Limb (tissue), 2 donors: ENCODE data around the gene PTPN1.
"Not testable (repeated sequence)": the region's sequence is repeated elsewhere in the genome, so short reads cannot be mapped to it uniquely, and the experiment has no call there.

Source experiments
- DNase-seq, 2 donors: peaks; one replicate each; pipeline ENCODE4 v3.0.0-alpha.2; 2016; ENCODE audit errors: extremely low spot score in 2 of 2

Gene PTPN1

DNA sequence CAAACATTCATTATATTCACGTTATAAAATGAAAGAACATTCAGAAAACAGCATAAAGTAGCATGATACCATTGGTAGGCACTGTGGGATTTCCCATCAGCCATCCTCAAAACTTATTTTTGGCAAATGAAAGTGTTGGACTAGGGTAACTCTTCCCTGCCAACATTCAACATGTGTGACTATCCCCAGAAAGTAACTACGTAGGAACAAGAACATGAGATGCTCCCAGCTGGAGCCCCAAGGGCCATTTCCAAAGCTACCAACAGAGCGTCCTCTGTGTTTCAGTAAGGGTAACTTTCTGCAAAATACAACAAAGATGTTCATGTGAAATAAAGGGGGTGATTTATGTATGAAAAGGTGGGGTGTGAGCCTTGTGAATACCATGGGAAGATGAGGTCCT is 28.4 kb upstream of the PTPN1 start:
- DNase-seq, result no peak

DNA sequence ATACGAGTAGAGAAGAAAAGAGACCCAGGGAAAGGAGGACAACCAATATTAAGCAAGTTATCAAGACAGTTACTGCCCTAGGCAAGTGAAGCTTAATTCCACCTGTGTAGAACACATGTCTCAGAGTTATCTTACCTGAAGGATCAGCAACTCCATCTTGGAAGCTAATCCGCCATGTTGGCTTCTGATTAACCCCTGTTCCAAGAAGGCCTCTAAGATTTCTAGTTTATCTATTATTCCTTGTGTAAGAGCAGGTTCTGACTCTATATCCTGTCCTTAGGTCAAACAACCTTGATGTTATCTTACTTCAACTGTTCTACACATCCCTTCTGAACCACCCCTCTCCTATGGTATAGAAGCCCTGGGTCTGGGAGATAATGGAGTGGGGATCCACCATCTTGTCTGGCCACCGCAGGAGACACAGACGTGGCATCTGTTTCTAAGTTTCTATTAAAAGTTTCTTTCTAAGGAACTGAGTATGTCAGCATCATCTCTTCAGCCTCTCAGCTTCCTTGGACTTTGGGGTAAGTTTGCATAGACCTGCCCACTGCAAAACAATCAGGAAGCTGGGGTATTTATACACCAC is 27.7 kb upstream of the PTPN1 start:
- DNase-seq, result no peak

DNA sequence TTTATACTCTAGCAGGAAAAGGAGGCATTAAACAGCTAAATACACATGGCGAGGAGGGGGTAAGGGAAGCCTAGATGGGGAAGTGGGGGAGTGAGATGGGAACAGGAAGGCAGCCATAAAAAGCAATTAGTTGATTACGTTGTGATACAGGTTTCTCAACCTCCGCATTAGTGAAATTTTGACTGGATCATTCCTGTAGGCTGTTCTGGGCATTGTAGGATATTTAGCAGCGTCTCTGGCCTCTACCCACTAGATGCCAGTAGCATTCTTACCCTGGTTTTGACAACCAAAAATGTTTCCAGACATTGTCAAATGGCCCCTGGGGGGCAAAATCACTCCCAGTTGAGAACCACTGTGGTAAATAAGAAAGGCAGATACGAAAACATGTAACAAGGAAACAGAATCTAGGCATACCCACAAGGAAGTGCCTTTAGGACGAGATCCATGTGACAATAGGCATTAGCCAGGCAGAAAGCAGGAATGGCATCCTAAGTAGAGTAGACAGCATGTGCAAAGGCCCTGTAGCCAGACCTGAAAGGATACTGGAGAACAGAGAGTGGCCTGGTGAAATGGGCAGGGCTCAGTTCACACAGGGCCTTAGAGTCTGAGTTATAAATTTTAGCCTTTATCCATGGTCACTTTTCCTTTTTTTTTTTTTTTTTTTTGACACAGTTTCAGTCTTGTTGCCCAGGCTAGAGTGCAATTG is 25.8 kb upstream of the PTPN1 start:
- DNase-seq, result no peak

DNA sequence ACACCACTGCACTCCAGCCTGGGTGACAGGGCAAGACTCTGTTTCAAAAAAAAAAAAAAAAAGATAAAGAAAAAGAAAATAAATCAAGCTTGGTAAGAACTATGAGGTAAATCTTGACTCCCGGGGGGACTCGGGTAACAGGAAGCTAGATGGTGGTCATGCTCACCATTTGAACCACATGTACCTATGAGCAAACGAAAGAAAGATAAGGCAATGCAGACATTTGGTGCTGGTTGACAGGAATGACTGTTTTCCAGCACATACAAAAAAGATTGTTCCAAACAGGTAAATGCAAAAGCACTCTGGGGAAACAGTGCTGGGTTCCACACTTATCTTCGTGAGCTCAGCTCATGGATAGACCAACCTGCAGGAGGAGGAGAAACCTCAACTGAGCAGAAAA is 22.8 kb upstream of the PTPN1 start:
- no peak for DNase-seq

DNA sequence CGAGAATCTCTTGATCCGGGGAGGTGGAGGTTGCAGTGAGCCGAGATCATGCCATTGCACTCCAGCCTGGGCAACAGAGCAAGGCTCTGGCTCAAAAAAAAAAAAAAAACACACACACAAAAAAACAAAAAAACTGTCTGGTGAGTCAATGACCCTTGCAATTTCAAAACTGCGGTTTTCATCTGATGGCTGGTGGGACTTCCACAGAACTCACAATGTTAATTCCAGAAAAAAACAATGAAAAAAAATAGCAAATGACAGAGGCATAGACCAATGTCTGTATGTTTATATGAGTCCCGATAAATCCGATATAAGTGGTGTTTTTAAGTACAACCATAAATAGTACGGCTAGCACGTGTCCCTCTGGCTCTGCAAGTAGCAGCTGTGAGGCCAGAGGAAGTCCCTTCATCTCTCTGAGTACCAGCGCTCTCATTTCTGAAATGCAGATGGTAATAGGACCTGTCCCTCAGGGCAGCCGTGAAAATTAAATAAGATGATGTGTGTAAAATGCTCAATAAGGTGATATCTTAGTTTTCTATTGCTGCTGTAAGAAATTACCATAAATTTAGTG is 21.9 kb upstream of the PTPN1 start:
- DNase-seq, result no peak

DNA sequence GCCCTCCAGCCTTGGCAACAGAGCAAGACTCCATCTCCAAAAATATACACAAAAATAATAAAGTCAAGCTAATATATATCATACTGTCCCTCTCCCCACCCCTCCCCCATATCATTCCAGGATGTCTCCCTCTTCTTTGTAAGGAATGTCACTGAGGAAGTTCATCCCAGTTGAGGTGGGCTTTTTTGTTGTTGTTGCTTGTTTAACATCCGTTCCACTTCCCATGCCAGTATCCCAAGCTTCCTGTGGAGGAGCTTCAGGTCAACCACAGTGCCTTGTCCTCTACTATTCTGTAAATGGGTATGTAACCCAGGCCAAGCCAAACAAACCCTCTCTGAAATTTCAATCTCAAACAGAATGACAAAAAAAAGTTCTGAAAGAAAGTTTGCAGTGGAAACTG is 19.0 kb upstream of the PTPN1 start:
- no peak for DNase-seq

DNA sequence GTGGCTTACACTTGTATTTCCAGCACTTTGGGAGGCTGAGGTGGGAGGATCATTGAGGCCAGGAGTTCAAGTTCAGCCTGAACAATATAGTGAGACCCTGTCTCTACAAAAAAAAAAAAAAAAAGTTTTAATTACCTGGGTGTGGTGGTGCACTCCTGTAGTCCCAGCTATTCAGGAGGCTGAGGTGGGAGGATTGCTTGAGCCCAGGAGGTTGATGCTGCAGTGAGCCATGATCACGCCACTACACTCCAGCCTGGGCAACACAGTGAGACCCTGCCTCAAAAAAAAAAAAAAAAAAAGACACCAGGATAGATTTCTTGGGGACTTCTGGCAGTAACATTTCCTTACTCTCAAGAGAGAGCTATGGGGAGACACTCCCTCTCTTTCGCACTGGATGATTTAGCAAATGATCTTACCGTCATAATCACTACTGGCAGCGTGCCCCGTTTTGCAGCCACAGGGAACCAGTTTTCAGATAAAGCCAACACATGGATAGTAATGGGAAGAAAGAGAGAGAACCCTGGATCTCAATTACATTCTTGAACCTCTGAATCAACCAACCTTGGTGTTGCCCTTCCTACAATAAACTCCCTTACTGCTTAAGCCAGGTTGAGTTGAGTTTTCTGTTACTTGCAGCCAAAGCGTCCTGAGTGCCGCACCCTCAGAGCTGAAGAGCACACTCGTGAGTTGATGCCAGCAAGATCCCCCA is 18.1 kb upstream of the PTPN1 start:
- DNase-seq, result no peak

DNA sequence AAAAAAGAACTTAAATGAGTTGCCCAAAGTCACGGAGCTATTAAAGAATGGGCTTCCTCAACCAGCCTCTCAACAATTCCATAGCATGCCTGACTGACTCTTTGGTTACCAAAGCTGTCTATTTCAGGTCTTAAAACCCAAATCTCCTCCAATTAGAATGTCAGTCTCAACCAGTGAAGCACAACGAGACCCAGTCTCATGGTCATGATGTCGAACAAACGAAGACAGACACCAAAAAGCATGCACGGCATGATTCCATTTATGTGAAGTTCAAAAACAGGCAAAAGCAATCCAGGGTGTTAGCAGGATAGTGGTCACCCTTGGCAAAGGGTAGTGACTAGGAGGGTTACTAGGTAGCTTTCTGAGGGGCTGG is 16.3 kb upstream of the PTPN1 start:
- DNase-seq, result no peak

DNA sequence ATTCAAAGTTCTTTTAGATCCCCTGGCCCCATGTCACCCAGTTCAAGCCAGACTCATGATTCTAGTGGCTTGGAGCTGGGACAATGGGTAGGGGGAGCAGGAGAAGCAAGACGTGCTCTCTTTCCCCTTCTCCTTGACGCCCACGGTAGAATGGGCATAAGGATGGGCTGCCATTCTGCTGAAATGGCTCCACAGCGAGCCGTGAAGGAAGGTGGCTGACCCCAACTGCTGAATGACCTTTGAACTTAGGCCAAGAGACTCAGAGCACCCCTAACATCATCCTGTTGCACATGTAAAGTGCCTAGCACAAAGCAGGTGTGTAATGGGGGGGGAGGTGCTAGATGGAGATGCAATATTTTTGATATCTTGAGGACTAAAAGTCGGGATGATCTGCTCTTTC is 15.8 kb upstream of the PTPN1 start:
- no peak for DNase-seq

DNA sequence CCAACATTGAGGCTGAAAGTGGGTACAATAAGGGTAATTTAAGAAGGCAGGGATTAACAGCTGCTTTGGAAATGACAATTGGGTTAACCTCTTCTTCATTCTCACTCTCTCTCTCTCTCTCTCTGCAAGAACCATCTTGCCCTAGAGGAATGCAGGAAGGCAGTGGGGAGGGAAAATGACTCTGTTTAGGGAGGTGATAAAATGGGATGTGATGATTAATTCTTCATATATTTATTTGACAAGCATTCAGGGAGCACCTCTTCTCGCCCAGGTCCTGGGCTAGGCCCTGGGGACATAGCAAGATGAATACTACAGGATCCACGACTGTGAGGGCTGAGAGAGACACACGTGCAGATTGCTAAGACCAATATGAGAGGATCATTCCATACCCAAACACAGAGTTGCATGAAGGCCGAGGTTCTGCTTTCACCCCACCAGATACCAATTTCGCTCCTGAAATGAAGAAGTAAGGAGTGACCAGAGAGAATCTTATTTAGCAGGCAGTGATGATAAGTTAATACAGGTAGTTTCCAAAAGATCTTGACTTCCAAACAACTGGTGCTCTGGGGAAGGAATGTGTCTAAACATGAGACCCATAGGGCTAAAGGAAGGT is 13.3 kb upstream of the PTPN1 start:
- DNase-seq, result no peak

DNA sequence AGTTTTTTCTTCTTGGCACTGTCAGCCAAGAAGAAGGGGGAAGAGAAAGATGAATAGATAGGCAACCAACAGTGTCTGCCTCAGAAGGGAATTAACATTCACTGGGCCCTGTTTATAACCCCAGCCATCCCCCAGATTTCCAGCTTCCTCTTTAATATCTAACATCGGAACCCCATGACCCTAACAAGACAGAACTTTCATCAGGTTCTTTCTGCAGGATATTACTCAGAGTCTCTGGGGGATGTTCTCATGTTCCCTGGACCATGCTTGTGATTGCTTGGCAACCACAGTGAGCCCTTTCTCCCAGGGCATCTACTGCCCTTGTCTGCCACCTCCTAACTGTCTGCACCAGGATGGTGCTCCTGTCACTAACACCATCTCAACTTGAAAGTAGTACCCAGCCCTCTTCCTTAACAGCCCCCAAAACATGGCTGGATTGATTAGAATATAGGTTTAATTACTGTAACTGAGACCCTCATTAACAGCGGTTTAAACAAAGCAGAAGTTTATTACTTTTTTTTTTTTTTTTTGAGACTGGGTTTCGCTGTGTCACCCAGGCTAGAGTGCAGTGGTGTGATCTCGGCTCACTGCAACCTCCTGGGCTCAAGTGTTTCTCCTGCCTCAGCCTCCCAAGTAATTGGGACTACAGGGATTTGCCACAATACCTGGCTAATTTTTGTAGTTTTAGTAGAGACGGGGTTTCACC is 12.0 kb upstream of the PTPN1 start:
- no peak for DNase-seq

DNA sequence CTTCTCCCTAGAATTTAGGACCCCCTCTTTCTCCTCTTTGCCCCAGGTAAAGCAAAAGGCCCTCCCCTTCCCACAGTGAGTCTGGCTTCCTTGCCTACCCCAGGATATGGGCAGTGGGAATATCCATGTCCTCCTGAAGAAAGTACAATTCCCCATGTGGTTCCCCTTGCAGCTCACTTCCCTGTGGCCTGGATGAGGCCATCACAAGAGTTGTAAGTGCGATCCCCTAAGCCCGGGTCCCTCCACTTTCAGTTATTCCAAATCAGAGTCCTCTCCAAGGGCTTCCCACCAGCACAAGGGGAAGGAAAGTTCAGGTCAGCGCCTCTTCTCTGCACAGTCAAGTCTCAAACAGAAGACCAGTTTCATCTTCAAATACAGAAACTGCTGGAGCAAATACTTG is 10.2 kb upstream of the PTPN1 start:
- DNase-seq, result no peak

DNA sequence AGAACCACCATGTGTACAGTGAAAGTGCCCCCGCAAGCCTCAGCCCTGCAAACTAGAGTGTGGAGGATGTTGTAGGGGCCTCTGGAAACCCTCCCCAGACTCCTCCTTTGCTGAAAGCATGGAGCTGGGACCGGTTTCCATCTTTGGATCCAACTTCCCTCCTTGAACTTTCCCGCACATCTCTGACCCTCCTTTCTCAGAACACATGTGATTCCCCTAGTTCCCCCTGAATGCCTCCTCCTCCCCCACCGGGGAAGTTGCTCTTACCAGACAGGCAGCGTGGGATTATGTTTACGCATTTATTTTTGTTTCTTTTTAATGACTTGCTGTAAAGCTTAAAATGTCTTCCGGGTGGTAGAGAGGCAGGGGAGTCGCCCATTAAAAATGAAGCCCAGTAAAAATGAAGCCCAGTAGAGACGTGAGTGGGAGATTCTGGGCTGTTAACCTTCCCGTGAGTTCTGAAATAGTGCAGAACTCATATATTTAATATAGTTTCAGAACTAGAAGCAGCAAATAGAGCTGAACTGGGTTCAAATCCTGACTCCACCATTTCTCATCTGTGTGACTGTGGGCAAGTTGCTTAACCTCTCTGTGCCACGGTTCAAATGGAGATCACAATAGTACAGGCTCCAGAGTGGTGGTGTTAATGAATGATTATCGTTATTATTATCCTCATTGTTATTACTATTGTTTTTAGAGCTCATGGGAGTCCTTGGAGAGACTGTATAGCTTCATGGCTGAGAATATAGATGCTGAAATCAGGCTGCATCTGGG is 8.0 kb upstream of the PTPN1 start:
- no peak for DNase-seq

DNA sequence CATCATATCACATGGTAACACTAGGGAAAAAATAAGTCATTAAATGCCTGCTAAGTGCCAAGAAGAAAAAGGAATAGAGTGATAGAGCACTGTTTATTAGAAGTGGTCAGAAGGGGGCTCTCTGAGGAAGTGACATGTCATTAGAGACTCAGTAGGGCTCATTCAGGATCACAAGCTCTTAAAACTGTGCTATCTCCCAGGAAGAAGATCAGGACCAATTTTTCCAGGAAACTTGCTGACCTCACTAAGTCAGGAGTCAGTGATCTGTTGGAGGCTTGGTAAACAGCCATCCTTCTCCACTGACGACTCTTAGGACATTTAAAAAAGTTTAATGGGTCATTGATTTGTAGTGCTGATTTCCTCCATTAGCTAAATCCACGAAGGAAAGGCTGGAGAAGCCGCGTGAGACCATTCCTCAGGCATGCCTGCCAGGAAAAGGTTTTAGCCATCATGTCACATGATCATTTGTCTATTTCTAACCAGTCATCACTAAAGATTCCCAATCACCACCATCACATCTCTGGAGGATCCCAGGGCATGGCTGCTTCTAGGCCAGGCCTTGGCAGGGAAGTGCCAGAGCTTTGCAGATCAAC is 5.9 kb upstream of the PTPN1 start:
- DNase-seq, result no peak

DNA sequence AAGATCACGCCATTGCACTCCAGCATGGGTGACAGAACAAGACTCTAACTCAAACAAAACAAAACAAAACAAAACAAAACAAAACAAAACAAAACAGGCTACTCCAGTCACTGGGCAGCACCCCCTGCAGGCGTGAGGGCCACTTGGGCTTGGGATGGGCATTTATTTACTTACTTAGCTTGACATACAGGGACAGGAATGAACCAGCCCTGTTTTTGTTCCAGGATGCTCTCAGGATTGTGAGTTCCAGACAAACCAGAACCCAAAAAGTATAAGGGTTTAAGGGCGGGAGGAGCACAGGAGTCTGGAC is 4.0 kb upstream of the PTPN1 start:
- DNase-seq, result no peak

DNA sequence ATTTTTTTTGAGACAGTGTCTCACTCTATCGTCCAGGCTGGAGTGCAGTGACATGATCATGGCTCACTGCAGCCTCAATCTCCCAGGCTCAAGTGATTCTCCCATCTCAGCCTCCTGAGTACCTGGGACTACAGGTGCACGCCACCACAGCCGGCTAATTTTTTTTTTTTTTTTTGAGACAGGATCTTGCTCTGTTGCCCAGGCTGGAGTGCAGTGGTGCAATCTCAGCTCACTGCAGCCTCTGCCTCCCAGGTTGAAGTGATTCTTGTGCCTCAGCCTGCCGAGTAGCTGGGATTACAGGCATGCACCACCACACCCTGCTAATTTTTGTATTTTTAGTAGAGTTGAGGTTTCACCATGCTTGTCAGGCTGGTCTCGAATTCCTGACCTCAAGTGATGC is 2.4 kb upstream of the PTPN1 start:
- DNase-seq, result not testable (repeated sequence)

DNA sequence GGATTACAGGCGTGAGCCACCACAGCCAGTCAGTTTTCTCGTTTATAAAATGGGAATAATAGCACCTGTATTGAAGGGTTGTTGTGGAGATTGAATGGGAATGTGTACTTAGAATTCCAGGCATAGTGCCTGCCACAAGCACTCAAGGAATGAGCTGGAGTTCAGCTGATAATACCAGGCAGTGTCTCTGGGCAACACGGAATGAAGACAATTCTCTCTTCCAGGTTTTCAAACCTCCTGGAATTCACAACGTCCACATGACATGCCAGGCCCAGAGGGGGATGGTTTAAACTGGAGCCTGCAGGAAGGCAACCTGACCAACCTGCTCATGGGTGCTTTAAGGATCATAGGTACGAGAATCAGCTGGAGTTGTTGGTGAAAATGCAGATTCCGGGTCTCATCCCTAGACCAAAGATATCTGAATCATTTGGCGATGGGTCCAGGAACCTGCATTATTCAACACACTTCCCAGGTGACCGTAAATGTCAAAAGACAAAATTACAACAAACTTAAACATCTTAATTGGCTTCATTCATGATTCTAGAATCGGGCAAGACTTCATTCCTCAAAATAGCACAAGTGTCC is 1.9 kb upstream of the PTPN1 start:
- no peak for DNase-seq

DNA sequence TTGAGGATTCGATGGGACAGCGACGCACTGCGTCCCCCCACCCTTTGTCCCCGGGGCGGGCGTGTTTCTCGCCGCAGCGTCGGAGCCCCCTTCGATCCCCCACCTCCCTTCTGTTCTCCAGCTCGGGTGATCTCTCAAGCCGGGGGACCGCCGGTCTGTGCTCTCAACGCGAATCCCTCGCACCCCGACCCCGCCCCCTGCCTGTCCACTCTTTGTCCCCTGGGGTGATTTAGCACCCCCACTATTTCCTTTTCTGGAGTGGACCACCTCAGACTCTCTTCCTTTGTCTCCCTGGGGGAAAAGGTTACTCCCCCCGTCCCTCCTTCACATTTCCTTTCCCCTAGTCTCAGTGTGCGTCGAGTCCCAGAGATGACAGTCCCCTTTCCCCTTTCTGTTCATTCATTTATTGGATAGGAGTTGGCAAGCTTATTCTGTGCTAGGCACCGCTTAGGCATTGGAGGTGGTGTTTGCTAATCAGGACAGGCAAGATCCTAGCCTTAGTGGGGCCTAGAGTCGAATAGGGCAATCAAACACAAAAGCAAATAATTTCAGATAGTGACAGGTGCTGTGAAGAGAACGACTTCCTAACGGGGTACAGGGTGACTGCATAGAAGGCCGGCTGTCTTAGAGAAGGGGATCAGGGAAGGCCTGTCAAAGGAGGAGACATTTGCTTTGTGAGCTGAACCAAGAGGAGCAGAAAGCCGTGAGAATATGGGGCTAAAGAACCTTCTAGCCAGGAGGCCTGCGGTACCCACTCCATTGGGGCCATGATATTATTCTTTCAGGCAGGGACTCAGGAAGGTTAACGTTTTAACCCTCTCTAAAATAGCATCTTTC is 741 bp downstream of the PTPN1 start:
- DNase-seq, result no peak

DNA sequence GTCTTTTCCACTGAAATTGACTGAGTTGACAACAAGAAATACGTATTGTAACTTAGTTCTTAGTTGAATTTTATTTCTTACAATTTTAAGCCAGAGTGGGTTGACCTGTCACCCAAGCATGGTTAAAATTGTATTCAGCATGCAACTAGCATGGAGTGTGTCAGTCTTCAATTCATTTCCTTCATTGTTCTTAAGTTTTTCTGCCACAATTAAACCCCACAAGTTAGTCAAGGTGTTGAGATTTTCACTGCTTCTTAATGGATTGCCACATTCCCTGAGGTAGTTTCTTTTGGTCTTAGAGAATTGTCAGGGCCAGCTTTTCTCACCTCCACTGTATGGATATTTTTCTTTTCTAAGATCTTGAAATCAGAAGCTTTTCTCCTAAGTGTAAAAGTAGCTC is 2.1 kb downstream of the PTPN1 start:
- DNase-seq, result no peak
